Bronchial epithelial cell (primary cell): Measurements from ENCODE around the gene TRABD2B. TPM values are rescaled to one million over a fixed set of nuclear protein-coding genes. Genes with fewer than 3 reads are reported as not detected.
A peak's percentile ranks its signal among the peaks of the same experiment; 100 is the strongest.

ENCODE experiments used
- DNase-seq: peaks from one replicate; pipeline ENCODE4 v3.0.0-alpha.2; 2010; ENCODE audit warnings: low read depth
- FAIRE-seq: peaks from 2 replicates; lab custom pipeline; 2011; peaks lifted over from hg19 to GRCh38; lab: Jason Lieb, UNC
- H3K27me3 ChIP-seq: 2 replicates; pipeline ENCODE4 v1.5.1; 2011; ENCODE audit warnings: low read length; ENCODE audit not compliant: control insufficient read depth, insufficient read depth
- H3K36me3 ChIP-seq: 2 replicates; pipeline ENCODE4 v1.5.1; 2011; ENCODE audit warnings: low read length; ENCODE audit not compliant: control insufficient read depth, insufficient read depth
- H3K4me3 ChIP-seq: 2 replicates; pipeline ENCODE4 v1.5.1; 2011; ENCODE audit warnings: mild to moderate bottlenecking, low read depth, low read length, control low read depth
- total RNA-seq: library from RNA; depleted of rRNA; stranded (reverse); fragments of >200 nt; gene quantifications from 2 replicates; pipeline ENCODE4 v1.2.1, GENCODE V29; 2014
- TF ChIP-seq, protein P1 (sequence below): IDR thresholded peaks from 2 replicates; pipeline ENCODE4 v1.5.1; 2011; ENCODE audit warnings: mild to moderate bottlenecking, moderate library complexity, low read length, control low read depth, inconsistent platforms; ENCODE audit not compliant: insufficient read depth, severe bottlenecking

The TRABD2B gene
- total RNA-seq, 1 donor from 2014 or later, result under 0.01 TPM

DNA sequence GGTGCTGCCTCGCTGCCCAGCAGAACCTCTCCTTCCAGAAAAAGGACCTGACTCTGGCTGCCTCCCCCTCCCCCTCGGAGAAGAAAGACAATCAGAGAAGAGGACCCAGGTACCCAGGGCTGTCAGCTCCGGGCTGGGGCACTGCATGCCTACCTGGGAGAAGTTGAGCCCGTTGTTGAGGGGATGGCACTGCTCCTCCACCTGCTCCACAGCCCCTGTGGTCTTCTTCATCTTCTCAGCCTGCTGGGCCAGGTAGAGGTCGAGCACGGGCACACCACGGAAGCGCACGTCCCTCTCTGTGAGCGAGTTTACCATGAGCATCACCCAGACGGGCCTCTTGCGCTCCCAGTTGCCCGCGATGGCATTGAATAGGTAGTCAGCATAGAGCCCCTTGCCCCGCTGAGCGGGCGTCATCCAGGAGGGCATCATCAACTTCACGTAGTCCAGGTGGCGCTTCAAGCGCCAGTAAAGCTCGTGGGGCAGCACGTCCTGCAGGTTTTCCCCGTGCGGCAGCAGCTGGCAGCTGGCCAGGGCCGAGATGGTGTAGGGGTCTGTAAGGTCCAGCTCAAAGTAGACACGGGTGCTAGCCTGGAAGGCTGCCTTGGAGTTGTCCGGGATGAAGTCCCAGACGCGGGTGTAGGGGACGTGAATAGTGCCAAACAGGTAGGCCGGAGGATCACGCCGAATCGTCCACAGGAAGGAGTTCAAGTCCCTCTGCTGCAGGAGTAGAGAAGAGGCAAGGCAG lies 3.1 kb downstream of the TRABD2B start:
- DNase-seq (no peak), FAIRE-seq (no peak)
- TF ChIP-seq, protein P1, sequence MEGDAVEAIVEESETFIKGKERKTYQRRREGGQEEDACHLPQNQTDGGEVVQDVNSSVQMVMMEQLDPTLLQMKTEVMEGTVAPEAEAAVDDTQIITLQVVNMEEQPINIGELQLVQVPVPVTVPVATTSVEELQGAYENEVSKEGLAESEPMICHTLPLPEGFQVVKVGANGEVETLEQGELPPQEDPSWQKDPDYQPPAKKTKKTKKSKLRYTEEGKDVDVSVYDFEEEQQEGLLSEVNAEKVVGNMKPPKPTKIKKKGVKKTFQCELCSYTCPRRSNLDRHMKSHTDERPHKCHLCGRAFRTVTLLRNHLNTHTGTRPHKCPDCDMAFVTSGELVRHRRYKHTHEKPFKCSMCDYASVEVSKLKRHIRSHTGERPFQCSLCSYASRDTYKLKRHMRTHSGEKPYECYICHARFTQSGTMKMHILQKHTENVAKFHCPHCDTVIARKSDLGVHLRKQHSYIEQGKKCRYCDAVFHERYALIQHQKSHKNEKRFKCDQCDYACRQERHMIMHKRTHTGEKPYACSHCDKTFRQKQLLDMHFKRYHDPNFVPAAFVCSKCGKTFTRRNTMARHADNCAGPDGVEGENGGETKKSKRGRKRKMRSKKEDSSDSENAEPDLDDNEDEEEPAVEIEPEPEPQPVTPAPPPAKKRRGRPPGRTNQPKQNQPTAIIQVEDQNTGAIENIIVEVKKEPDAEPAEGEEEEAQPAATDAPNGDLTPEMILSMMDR, result no peak
- Histone ChIP-seq H3K27me3 (peaks cover 8% of the 10 kb centered on the region), H3K36me3 (no peaks in the 10 kb centered on the region), H3K4me3 (no peak overlapping the region)

DNA sequence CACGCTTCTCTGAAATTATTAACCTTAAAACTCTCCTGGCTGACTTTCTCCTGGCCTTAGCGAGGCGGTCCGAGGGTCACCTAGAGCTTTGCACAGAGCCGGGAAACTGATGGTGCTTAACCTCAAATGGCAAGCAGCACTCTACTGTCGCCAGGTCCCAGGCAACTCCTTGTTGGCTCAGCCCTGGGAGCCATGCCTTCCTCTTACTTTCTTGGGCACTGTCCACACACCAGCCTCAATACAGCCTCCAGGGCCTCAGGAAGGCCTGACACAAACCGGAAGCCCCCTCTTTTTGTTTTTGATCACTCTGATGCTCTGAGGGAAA lies 3.8 kb downstream of the TRABD2B start:
- H3K27me3 ChIP-seq, result peaks cover 5% of the 10 kb centered on the region
- no peak for DNase-seq
- H3K4me3 ChIP-seq, result no peak overlapping the region
- H3K36me3 ChIP-seq, result no peaks in the 10 kb centered on the region
- TF ChIP-seq, protein P1, result no peak
- FAIRE-seq, result no peak

DNA sequence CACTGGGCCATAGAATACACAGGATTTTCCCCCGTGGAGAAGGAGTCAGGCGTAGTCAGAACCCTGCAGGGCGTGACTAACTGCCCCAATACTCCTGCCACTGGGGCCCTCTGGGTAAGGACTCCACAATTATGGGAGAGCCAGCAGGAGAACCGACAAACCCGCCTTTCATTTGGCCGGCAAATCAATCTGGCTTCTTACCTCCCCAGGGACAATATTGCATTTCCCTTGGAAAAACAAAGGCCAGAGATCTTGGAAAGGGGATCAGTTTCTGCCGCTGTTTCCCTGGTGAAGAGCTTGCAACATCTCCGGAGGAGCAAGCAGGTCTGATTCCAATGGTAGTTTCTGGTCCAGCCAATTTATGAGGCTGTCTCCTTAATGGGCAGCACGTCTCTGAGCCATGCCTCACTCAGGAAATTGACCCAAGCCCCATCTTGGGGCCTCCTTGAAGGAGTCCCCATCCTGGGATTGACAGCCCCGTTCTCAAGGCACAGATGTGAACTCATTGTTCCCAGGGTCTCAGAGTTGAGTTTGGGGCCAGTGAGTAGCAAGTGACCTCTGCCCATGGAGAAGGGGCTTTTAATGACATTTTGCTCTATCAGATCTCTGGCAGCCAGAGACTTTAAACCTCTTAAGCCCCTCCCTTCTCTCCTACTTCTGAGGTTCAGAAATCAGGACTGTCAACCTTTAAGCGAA lies 4.3 kb downstream of the TRABD2B start:
- TF ChIP-seq, protein P1, result no peak
- H3K4me3 ChIP-seq, result no peak overlapping the region
- FAIRE-seq, result no peak
- H3K36me3 ChIP-seq, result no peaks in the 10 kb centered on the region
- DNase-seq, result no peak
- H3K27me3 ChIP-seq, result no peaks in the 10 kb centered on the region

DNA sequence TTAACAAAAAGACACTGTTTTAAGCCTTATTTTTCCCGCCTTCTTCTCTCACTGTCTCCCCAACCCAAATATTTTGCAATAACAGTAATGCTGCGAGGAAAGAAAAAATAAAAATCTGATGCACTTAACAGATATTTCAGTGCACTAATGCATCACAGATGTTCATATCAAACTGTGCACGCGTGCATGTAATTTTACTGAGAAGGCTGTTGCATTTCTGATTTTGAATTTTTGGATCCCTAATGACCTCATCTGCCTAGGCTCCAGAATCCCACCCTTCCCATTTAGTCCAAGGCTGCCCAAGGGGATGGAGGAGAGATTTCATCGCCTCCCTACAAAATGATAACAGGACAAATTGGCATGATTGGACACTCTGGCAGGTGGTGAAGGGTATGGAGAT lies 5.5 kb downstream of the TRABD2B start:
- FAIRE-seq (no peak), DNase-seq (no peak)
- no peaks in the 10 kb centered on the region for H3K36me3 ChIP-seq
- H3K4me3 ChIP-seq, result no peak overlapping the region
- TF ChIP-seq, protein P1, result no peak
- peaks cover 3% of the 10 kb centered on the region for H3K27me3 ChIP-seq

DNA sequence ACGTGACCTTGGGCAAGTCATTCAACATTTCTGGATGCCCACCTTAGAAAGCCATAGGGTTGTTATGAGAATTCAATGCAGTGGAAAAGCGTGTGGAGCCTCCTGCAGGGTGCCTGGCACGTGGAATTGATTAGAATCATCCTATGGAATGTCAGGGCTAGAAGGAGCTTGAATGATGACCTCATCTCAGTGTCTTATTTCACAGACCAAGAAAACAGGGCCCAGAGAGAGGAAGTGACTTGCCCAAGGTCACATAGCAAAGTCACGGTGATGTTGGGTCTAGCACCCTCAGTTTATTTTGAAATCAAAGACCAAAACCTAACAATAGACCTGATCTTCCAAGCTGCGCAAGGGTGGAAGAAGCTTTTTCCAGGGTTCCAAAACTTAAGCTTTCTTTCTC lies 6.0 kb downstream of the TRABD2B start:
- H3K4me3 ChIP-seq, result no peak overlapping the region
- DNase-seq (peak; percentile 82), FAIRE-seq (peak; percentile 23)
- H3K27me3 ChIP-seq, result peaks cover 3% of the 10 kb centered on the region
- H3K36me3 ChIP-seq, result no peaks in the 10 kb centered on the region
- TF ChIP-seq, protein P1, result peak; percentile 9
